Prostate gland (tissue), 2 donors: ENCODE data around the gene STRAP.

ENCODE experiments used
- CTCF ChIP-seq, 4 experiments: fragments of 200-600 bp in 2 of 4; fragments of 450-650 bp in 2 of 4; sonication (generic) in 2 of 4; IDR thresholded peaks; 1 replicate in 3 of 4; 2 replicates in 1 of 4; pipeline ENCODE4 v1.5.1; 2016 to 2019; ENCODE audit warnings: antibody characterized with exemption in 4 of 4, mild to moderate bottlenecking in 2 of 4, moderate library complexity in 2 of 4
- POLR2A ChIP-seq: fragments of 450-650 bp; IDR thresholded peaks from one replicate; pipeline ENCODE4 v1.6.1; 2016; ENCODE audit warnings: antibody characterized with exemption, mild to moderate bottlenecking

GRCh38 chr12:15897433-15897832, 15.2 kb downstream of the STRAP start:
- TF ChIP-seq CTCF (IDR thresholded peaks at IDR 0.05), result no peak
- TF ChIP-seq POLR2A, result no peak
